ENCODE results near the gene SCN1B. TPM values are rescaled to one million over a fixed set of nuclear protein-coding genes. Genes with fewer than 3 reads are reported as not detected.
"Not testable (repeated sequence)": the region's sequence is repeated elsewhere in the genome, so short reads cannot be mapped to it uniquely, and the experiment has no call there.

SCN1B gene
- polyA plus RNA-seq, 1 donor from 2014 or later, result 1.5 TPM

GRCh38 chr19:35005256-35005977, 24.9 kb upstream of the SCN1B start:
- no peaks in the 10 kb centered on the region for H3F3A ChIP-seq (ENCODE audit: insufficient read depth, low read length, poor library complexity, severe bottlenecking)
- H3K27ac ChIP-seq (ENCODE audit: low read length), result no peak overlapping the region
- no peaks in the 10 kb centered on the region for H4K20me1 ChIP-seq (ENCODE audit: insufficient read depth)
- no peaks in the 10 kb centered on the region for H3K9me3 ChIP-seq (ENCODE audit: low read length)
- H3K9ac ChIP-seq (ENCODE audit: low read length), result no peak overlapping the region
- no peaks in the 10 kb centered on the region for H3K9me2 ChIP-seq (ENCODE audit: insufficient read depth, low read length)
- no peak overlapping the region for H2AFZ ChIP-seq (ENCODE audit: low read depth, low read length)
- H3K27me3 ChIP-seq (ENCODE audit: insufficient read depth, low read depth, low read length), result no peaks in the 10 kb centered on the region
- H3K79me2 ChIP-seq (replicated peaks; ENCODE audit: insufficient read depth, low read length), result peaks cover 48% of the 10 kb centered on the region
- H3K4me2 ChIP-seq (ENCODE audit: low read length), result no peak overlapping the region
- no peak overlapping the region for H3K4me3 ChIP-seq (ENCODE audit: low read length)
- TF ChIP-seq MXI1 (conservative IDR thresholded peaks at IDR 0.05; ENCODE audit: poor library complexity, severe bottlenecking) (no peak), SMC3 (conservative IDR thresholded peaks at IDR 0.05; ENCODE audit: poor library complexity) (no peak)
- H3K36me3 ChIP-seq (ENCODE audit: insufficient read depth, low read length), result no peaks in the 10 kb centered on the region

GRCh38 chr19:35006007-35006341, 24.3 kb upstream of the SCN1B start:
- not testable (repeated sequence) for H4K20me1 ChIP-seq (ENCODE audit: insufficient read depth); H2AFZ ChIP-seq (ENCODE audit: low read depth, low read length); H3K9me3 ChIP-seq (ENCODE audit: low read length); H3K36me3 ChIP-seq (ENCODE audit: insufficient read depth, low read length); H3K27ac ChIP-seq (ENCODE audit: low read length); H3K4me2 ChIP-seq (ENCODE audit: low read length); H3K9me2 ChIP-seq (ENCODE audit: insufficient read depth, low read length); H3K27me3 ChIP-seq (ENCODE audit: insufficient read depth, low read depth, low read length); H3K9ac ChIP-seq (ENCODE audit: low read length); H3F3A ChIP-seq (ENCODE audit: insufficient read depth, low read length, poor library complexity, severe bottlenecking); H3K4me3 ChIP-seq (ENCODE audit: low read length)
- peaks cover 44% of the 10 kb centered on the region for H3K79me2 ChIP-seq (replicated peaks; ENCODE audit: insufficient read depth, low read length)

GRCh38 chr19:35006342-35006998, 23.8 kb upstream of the SCN1B start:
- TF ChIP-seq EZH2 (IDR thresholded peaks at IDR 0.05; ENCODE audit: borderline replicate concordance, insufficient read depth, low read length, poor library complexity, severe bottlenecking) (no peak), EP300 (conservative IDR thresholded peaks at IDR 0.05; ENCODE audit: poor library complexity, severe bottlenecking) (no peak), MXI1 (conservative IDR thresholded peaks at IDR 0.05; ENCODE audit: poor library complexity, severe bottlenecking) (no peak), TAF1 (IDR thresholded peaks at IDR 0.05; ENCODE audit: low read depth) (no peak), RAD21 (conservative IDR thresholded peaks at IDR 0.05) (no peak)
- no peak overlapping the region for H3K4me2 ChIP-seq (ENCODE audit: low read length)
- no peak overlapping the region for H3K9ac ChIP-seq (ENCODE audit: low read length)
- H3F3A ChIP-seq (ENCODE audit: insufficient read depth, low read length, poor library complexity, severe bottlenecking), result no peaks in the 10 kb centered on the region
- no peak overlapping the region for H2AFZ ChIP-seq (ENCODE audit: low read depth, low read length)
- H3K4me3 ChIP-seq (ENCODE audit: low read length), result no peak overlapping the region
- no peaks in the 10 kb centered on the region for H3K36me3 ChIP-seq (ENCODE audit: insufficient read depth, low read length)
- H3K9me2 ChIP-seq (ENCODE audit: insufficient read depth, low read length), result no peaks in the 10 kb centered on the region
- H4K20me1 ChIP-seq (ENCODE audit: insufficient read depth), result no peaks in the 10 kb centered on the region
- H3K9me3 ChIP-seq (ENCODE audit: low read length), result no peaks in the 10 kb centered on the region
- H3K79me2 ChIP-seq (replicated peaks; ENCODE audit: insufficient read depth, low read length), result peaks cover 39% of the 10 kb centered on the region
- no peak overlapping the region for H3K27ac ChIP-seq (ENCODE audit: low read length)
- no peaks in the 10 kb centered on the region for H3K27me3 ChIP-seq (ENCODE audit: insufficient read depth, low read depth, low read length)

GRCh38 chr19:35006999-35007365, 23.3 kb upstream of the SCN1B start:
- Histone ChIP-seq H3K9ac (ENCODE audit: low read length) (no peak overlapping the region), H3K36me3 (ENCODE audit: insufficient read depth, low read length) (no peaks in the 10 kb centered on the region), H3K27me3 (ENCODE audit: insufficient read depth, low read depth, low read length) (no peaks in the 10 kb centered on the region), H3K9me3 (ENCODE audit: low read length) (no peaks in the 10 kb centered on the region), H2AFZ (ENCODE audit: low read depth, low read length) (no peak overlapping the region), H3K9me2 (ENCODE audit: insufficient read depth, low read length) (no peaks in the 10 kb centered on the region), H3K4me3 (ENCODE audit: low read length) (no peak overlapping the region), H3K4me2 (ENCODE audit: low read length) (no peak overlapping the region), H4K20me1 (ENCODE audit: insufficient read depth) (no peaks in the 10 kb centered on the region), H3K79me2 (replicated peaks; ENCODE audit: insufficient read depth, low read length) (peaks cover 37% of the 10 kb centered on the region), H3K27ac (ENCODE audit: low read length) (no peak overlapping the region), H3F3A (ENCODE audit: insufficient read depth, low read length, poor library complexity, severe bottlenecking) (no peaks in the 10 kb centered on the region)
- no peak for TF ChIP-seq CTCF (IDR thresholded peaks at IDR 0.05; ENCODE audit: poor library complexity, severe bottlenecking)
- no peak for TF ChIP-seq REST (IDR thresholded peaks at IDR 0.05; ENCODE audit: borderline replicate concordance)
- TF ChIP-seq SMC3 (conservative IDR thresholded peaks at IDR 0.05; ENCODE audit: poor library complexity), result no peak
- TF ChIP-seq RAD21 (conservative IDR thresholded peaks at IDR 0.05), result no peak
- TF ChIP-seq POLR2AphosphoS5 (IDR thresholded peaks at IDR 0.05), result no peak
- no peak for TF ChIP-seq MXI1 (conservative IDR thresholded peaks at IDR 0.05; ENCODE audit: poor library complexity, severe bottlenecking)
- no peak for TF ChIP-seq EZH2 (IDR thresholded peaks at IDR 0.05; ENCODE audit: borderline replicate concordance, insufficient read depth, low read length, poor library complexity, severe bottlenecking)
- no peak for TF ChIP-seq TAF1 (IDR thresholded peaks at IDR 0.05; ENCODE audit: low read depth)
- no peak for TF ChIP-seq EP300 (conservative IDR thresholded peaks at IDR 0.05; ENCODE audit: poor library complexity, severe bottlenecking)

Measured in neural cell (in vitro differentiated cells).